H1 (cell line): ENCODE results near the gene EGFR. TPM values are rescaled to one million over a fixed set of nuclear protein-coding genes. Genes with fewer than 3 reads are reported as not detected.

Experiments
- CTCF ChIA-PET: fragments of 300-600 bp; sonication (Branson Sonifier 250); formaldehyde crosslinking; loops from one replicate; lab custom pipeline; 2021; ENCODE audit not compliant: partially characterized antibody; lab: Charles Lee
- POLR2A ChIA-PET: fragments of 300-600 bp; sonication (Branson Sonifier 250); formaldehyde crosslinking; loops from one replicate; lab custom pipeline; 2021; ENCODE audit warnings: inconsistent platforms; ENCODE audit not compliant: partially characterized antibody; lab: Charles Lee
- DNase-seq, 2 experiments: peaks; one replicate each; pipeline versions ENCODE4 v3.0.0 to v3.0.0-alpha.2; 2010 to 2022; ENCODE audit warnings: low spot score in 2 of 2, low read depth in 1 of 2, mixed read lengths in 1 of 2
- FAIRE-seq: peaks from 2 replicates; lab custom pipeline; 2011; peaks lifted over from hg19 to GRCh38; lab: Jason Lieb, UNC
- H2AFZ ChIP-seq: 2 replicates; pipeline ENCODE4 v1.8.1; 2012; ENCODE audit warnings: low read length, inconsistent platforms
- H2AK5ac ChIP-seq: 2 replicates; pipeline ENCODE4 v1.6.1; 2013; ENCODE audit warnings: low read depth, low read length
- H2BK120ac ChIP-seq: replicated peaks from 2 replicates; pipeline ENCODE3; 2013; ENCODE audit warnings: low read depth, low read length, inconsistent platforms
- H2BK12ac ChIP-seq: 2 replicates; pipeline ENCODE4 v1.6.1; 2013; ENCODE audit warnings: low read depth, low read length
- H2BK15ac ChIP-seq: 2 replicates; pipeline ENCODE4 v1.6.1; 2013; ENCODE audit warnings: low read length
- H2BK20ac ChIP-seq: 2 replicates; pipeline ENCODE4 v1.6.1; 2013; ENCODE audit warnings: low read length
- H2BK5ac ChIP-seq: 2 replicates; pipeline ENCODE4 v1.6.1; 2013; ENCODE audit warnings: low read depth, low read length
- H3K14ac ChIP-seq: 2 replicates; pipeline ENCODE4 v1.6.1; 2013; ENCODE audit warnings: inconsistent platforms; ENCODE audit not compliant: insufficient read length
- H3K18ac ChIP-seq: 2 replicates; pipeline ENCODE4 v1.6.1; 2013; ENCODE audit warnings: low read length; ENCODE audit errors: extremely low read depth
- H3K23ac ChIP-seq: 2 replicates; pipeline ENCODE4 v1.6.1; 2013; ENCODE audit warnings: inconsistent platforms; ENCODE audit not compliant: insufficient read length
- H3K23me2 ChIP-seq: 2 replicates; pipeline ENCODE4 v1.6.1; 2013; ENCODE audit warnings: low read depth, low read length
- H3K27ac ChIP-seq: 2 replicates; pipeline ENCODE4 v1.6.1; 2011; ENCODE audit warnings: low read depth, low read length, inconsistent platforms
- H3K27me3 ChIP-seq, 4 experiments: replicated peaks in 1 of 4; 1 replicate in 1 of 4; 2 replicates in 3 of 4; pipeline versions ENCODE4 v1.6.1 to v1.8.1; 2011 to 2013; ENCODE audit warnings: low read length in 3 of 4, mild to moderate bottlenecking in 3 of 4, inconsistent platforms in 2 of 4, mixed read lengths in 2 of 4, moderate library complexity in 1 of 4; ENCODE audit not compliant: control insufficient read depth in 3 of 4, insufficient read depth in 3 of 4; ENCODE audit errors: extremely low read depth in 1 of 4
- H3K36me3 ChIP-seq, 4 experiments: 2 replicates each; pipeline versions ENCODE4 v1.6.1 to v1.8.1; 2011 to 2013; ENCODE audit warnings: mild to moderate bottlenecking in 4 of 4, low read length in 3 of 4, moderate library complexity in 2 of 4, control low read depth in 1 of 4, inconsistent platforms in 1 of 4; ENCODE audit not compliant: insufficient read depth in 4 of 4, control insufficient read depth in 2 of 4
- H3K4ac ChIP-seq: replicated peaks from 2 replicates; pipeline ENCODE3; 2013; ENCODE audit warnings: low read length, low read depth, mixed read lengths, inconsistent platforms; ENCODE audit not compliant: insufficient read length
- H3K4me1 ChIP-seq, 4 experiments: replicated peaks in 1 of 4; 1 replicate in 1 of 4; 2 replicates in 3 of 4; pipeline versions ENCODE4 v1.6.1 to v1.8.1; 2011 to 2013; ENCODE audit warnings: low read length in 3 of 4, inconsistent platforms in 2 of 4, mixed read lengths in 1 of 4; ENCODE audit not compliant: insufficient read depth in 4 of 4, control insufficient read depth in 3 of 4
- H3K4me2 ChIP-seq, 2 experiments: 2 replicates each; pipeline versions ENCODE4 v1.6.1 to v1.8.1; 2011 to 2013; ENCODE audit warnings: low read depth in 2 of 2, low read length in 2 of 2, control low read depth in 1 of 2, inconsistent platforms in 1 of 2, mild to moderate bottlenecking in 1 of 2; ENCODE audit not compliant: insufficient read depth in 1 of 2
- H3K4me3 ChIP-seq, 4 experiments: fragments of 200-600, 300-600 bp in 1 of 4; sonication (generic), shearing (Covaris generic), sonication (Bioruptor Twin) in 1 of 4; 2 replicates each; pipeline versions ENCODE4 v1.5.1 to v1.8.1; 2011 to 2016; ENCODE audit warnings: low read length in 4 of 4, low read depth in 3 of 4, control low read depth in 2 of 4, inconsistent platforms in 2 of 4, mild to moderate bottlenecking in 2 of 4, mixed read lengths in 1 of 4, moderate library complexity in 1 of 4; ENCODE audit not compliant: insufficient read depth in 2 of 4; ENCODE audit errors: extremely low read depth in 1 of 4
- H3K56ac ChIP-seq: replicated peaks from 2 replicates; pipeline ENCODE3; 2013; ENCODE audit warnings: low read depth, mild to moderate bottlenecking, mixed read lengths, low read length, inconsistent platforms; ENCODE audit not compliant: insufficient read length
- H3K79me1 ChIP-seq: 2 replicates; pipeline ENCODE4 v1.6.1; 2013; ENCODE audit warnings: low read depth, low read length, control low read depth
- H3K79me2 ChIP-seq, 2 experiments: 2 replicates each; pipeline versions ENCODE4 v1.6.1 to v1.8.1; 2012 to 2013; ENCODE audit warnings: low read length in 2 of 2, mild to moderate bottlenecking in 2 of 2, inconsistent platforms in 1 of 2; ENCODE audit not compliant: insufficient read depth in 2 of 2, control insufficient read depth in 1 of 2
- H3K9ac ChIP-seq, 4 experiments: replicated peaks in 1 of 4; 1 replicate in 1 of 4; 2 replicates in 3 of 4; pipeline versions ENCODE4 v1.6.1 to v1.8.1; 2011 to 2013; ENCODE audit warnings: low read depth in 3 of 4, low read length in 3 of 4, control low read depth in 2 of 4, mild to moderate bottlenecking in 2 of 4, moderate library complexity in 2 of 4, inconsistent platforms in 1 of 4; ENCODE audit errors: extremely low read depth in 1 of 4
- H3K9me3 ChIP-seq, 2 experiments: 2 replicates each; pipeline versions ENCODE4 v1.6.1 to v1.8.1; 2012 to 2013; ENCODE audit warnings: mild to moderate bottlenecking in 2 of 2, moderate library complexity in 2 of 2, control low read depth in 1 of 2, inconsistent platforms in 1 of 2, low read depth in 1 of 2, low read length in 1 of 2, mixed read lengths in 1 of 2; ENCODE audit not compliant: insufficient read depth in 2 of 2
- H4K20me1 ChIP-seq, 2 experiments: replicated peaks in 1 of 2; 2 replicates each; pipeline versions ENCODE3 to v1.8.1; 2011 to 2013; ENCODE audit warnings: inconsistent platforms in 2 of 2, low read length in 2 of 2, mild to moderate bottlenecking in 1 of 2; ENCODE audit not compliant: insufficient read depth in 2 of 2, control insufficient read depth in 1 of 2
- H4K5ac ChIP-seq: 2 replicates; pipeline ENCODE4 v1.6.1; 2013; ENCODE audit warnings: low read length, low read depth, mixed read lengths, inconsistent platforms; ENCODE audit not compliant: insufficient read length
- H4K8ac ChIP-seq: 2 replicates; pipeline ENCODE4 v1.8.0; 2013; ENCODE audit warnings: mild to moderate bottlenecking, moderate library complexity, low read length, inconsistent platforms; ENCODE audit not compliant: insufficient read depth; ENCODE audit errors: extremely low read depth
- H4K91ac ChIP-seq: replicated peaks from 2 replicates; pipeline ENCODE3; 2013; ENCODE audit warnings: low read length, mixed read lengths, inconsistent platforms; ENCODE audit not compliant: insufficient read length
- ASH2L ChIP-seq: fragments of 200-600, 300-600 bp; sonication (generic); IDR thresholded peaks from one replicate; pipeline ENCODE4 v1.7.1; 2017; ENCODE audit warnings: low read length
- CBX5 ChIP-seq: fragments of 300-800, 300-1000 bp; sonication (generic); IDR thresholded peaks from 2 replicates; pipeline ENCODE4 v1.7.1; 2016; ENCODE audit warnings: antibody characterized with exemption, low read length, low read depth
- CEBPB ChIP-seq: IDR thresholded peaks from 2 replicates; pipeline ENCODE4 v1.6.1; 2012; ENCODE audit warnings: low read depth, low read length
- CHD1 ChIP-seq: IDR thresholded peaks from 2 replicates; pipeline ENCODE4 v1.6.1; 2012; ENCODE audit warnings: low read depth, low read length, improper control_type of control experiment
- EGR1 ChIP-seq: IDR thresholded peaks from 2 replicates; pipeline ENCODE4 v1.6.1; 2011; ENCODE audit warnings: low read depth, low read length, borderline replicate concordance
- EP300 ChIP-seq, 2 experiments: IDR thresholded peaks; 1 replicate in 1 of 2; 2 replicates in 1 of 2; pipeline ENCODE4 v1.6.1; 2011 to 2012; ENCODE audit warnings: low read depth in 2 of 2, low read length in 2 of 2, mild to moderate bottlenecking in 2 of 2, borderline replicate concordance in 1 of 2, inconsistent platforms in 1 of 2, moderate library complexity in 1 of 2
- HDAC6 ChIP-seq: IDR thresholded peaks from one replicate; pipeline ENCODE4 v1.7.1; 2012; ENCODE audit warnings: low read depth, mild to moderate bottlenecking, inconsistent platforms, low read length, moderate library complexity
- NANOG ChIP-seq: IDR thresholded peaks from 2 replicates; pipeline ENCODE4 v1.6.1; 2011; ENCODE audit warnings: low read length, low read depth, mild to moderate bottlenecking, inconsistent platforms; ENCODE audit not compliant: insufficient read depth, poor library complexity, severe bottlenecking
- RBBP5 ChIP-seq: IDR thresholded peaks from 2 replicates; pipeline ENCODE4 v1.7.1; 2012; ENCODE audit warnings: low read depth, mild to moderate bottlenecking, inconsistent platforms, low read length, moderate library complexity, borderline replicate concordance
- SAP30 ChIP-seq: fragments of 300-600 bp; sonication (generic); IDR thresholded peaks from 2 replicates; pipeline ENCODE4 v1.7.1; 2012; ENCODE audit warnings: low read length, moderate library complexity, mild to moderate bottlenecking, inconsistent platforms; ENCODE audit not compliant: insufficient read depth, insufficient replicate concordance
- SP1 ChIP-seq: IDR thresholded peaks from 2 replicates; pipeline ENCODE4 v1.6.1; 2011; ENCODE audit warnings: low read depth, low read length
- SRF ChIP-seq: IDR thresholded peaks from 2 replicates; pipeline ENCODE4 v1.6.1; 2011; ENCODE audit warnings: mild to moderate bottlenecking, low read depth, low read length, moderate library complexity
- SUZ12 ChIP-seq: fragments of 200-600 bp; sonication (generic); IDR thresholded peaks from 2 replicates; pipeline ENCODE4 v1.6.1; 2012; ENCODE audit warnings: mild to moderate bottlenecking, inconsistent platforms, low read length, moderate library complexity, mixed read lengths
- TEAD4 ChIP-seq: IDR thresholded peaks from 2 replicates; pipeline ENCODE4 v1.6.1; 2012; ENCODE audit warnings: low read depth, low read length, inconsistent platforms, mixed read lengths
- WGBS, 2 experiments: shearing (Covaris generic) in 1 of 2; methylation state at CpG; one replicate each; pipeline versions ENCODE4 v1.1.6 to v1.1.7; 2013 to 2015; ENCODE audit warnings: low lambda C conversion rate in 2 of 2, mixed read lengths in 2 of 2, inconsistent platforms in 1 of 2, low coverage in 1 of 2, missing lambda C conversion rate in 1 of 2; ENCODE audit not compliant: insufficient replicate concordance in 2 of 2, insufficient coverage in 1 of 2, insufficient read length in 1 of 2; ENCODE audit errors: extremely low coverage in 1 of 2, missing lambda C conversion rate in 1 of 2; 5-methylcytosine and 5-hydroxymethylcytosine counted together
- polyA plus RNA-seq, 7 experiments: library from polyadenylated mRNA; depleted of rRNA in 3 of 7; stranded (reverse) in 5 of 7; unstranded in 2 of 7; fragments of >200 nt in 5 of 7; fragments of 200-250 nt in 2 of 7; gene quantifications; 1 replicate in 5 of 7; 2 replicates in 1 of 7; 4 replicates in 1 of 7; pipeline versions ENCODE4 v1.2.1 to v1.2.3, GENCODE V29; 2011 to 2013; ENCODE audit warnings: missing spikeins in 2 of 7, mixed read lengths in 2 of 7
- total RNA-seq: library from RNA; stranded (reverse); fragmentation: NEBNext Ultra II Directional; extraction: Animal tissue kit (Norgen Biotek cat#: 25700); gene quantifications from 2 replicates; pipeline ENCODE4 v1.2.1, GENCODE V29; 2021

Gene EGFR
- total and polyA plus RNA-seq, 2 of the 8 experiments (the other 6 are each of a cell fraction or from before 2014, with no cell fraction given): 1.9 to 5.8 TPM

GRCh38 chr7:55081472-55082227, 62.8 kb downstream of the EGFR start:
- Histone ChIP-seq H4K91ac (no peak overlapping the region), H3K4me3 (no peak overlapping the region), H2BK12ac (no peak overlapping the region), H3K79me1 (no peaks in the 10 kb centered on the region), H4K20me1 (no peaks in the 10 kb centered on the region), H3K23me2 (no peaks in the 10 kb centered on the region), H2BK120ac (no peak overlapping the region), H2BK15ac (no peak overlapping the region), H3K79me2 (no peaks in the 10 kb centered on the region), H4K5ac (no peak overlapping the region), H3K27ac (no peak overlapping the region), H2BK20ac (no peak overlapping the region), H3K9ac (no peak overlapping the region), H3K4me1 (peaks cover 0 to 6% (median 3%) of the 10 kb centered on the region in 4 experiments; a peak in 5 of 7 replicates), H3K9me3 (no peaks in the 10 kb centered on the region), H3K27me3 (no peaks in the 10 kb centered on the region), H4K8ac (no peak overlapping the region), H2BK5ac (no peak overlapping the region), H3K23ac (no peak overlapping the region), H3K4me2 (no peak overlapping the region), H3K14ac (no peak overlapping the region), H2AFZ (no peak overlapping the region), H3K56ac (no peak overlapping the region), H3K18ac (peak overlapping the region; percentile 33; the same call in 1 of the 2 replicates), H2AK5ac (no peak overlapping the region), H3K36me3 (no peaks in the 10 kb centered on the region), H3K4ac (no peak overlapping the region)
- POLR2A ChIA-PET: no interaction called here
- no peak for DNase-seq
- 79% methylated on average over 7 of the region's 7 CpGs; no CpG with 5 or more reads in 1 of the 2 experiments for WGBS, 2 experiments
- TF ChIP-seq CBX5 (no peak), ASH2L (no peak), TEAD4 (no peak), EGR1 (no peak), SAP30 (no peak), SUZ12 (no peak), SRF (no peak), CEBPB (no peak), NANOG (no peak), CHD1 (no peak), SP1 (no peak), EP300 (IDR thresholded peaks at IDR 0.05; ENCODE audit: borderline replicate concordance in 1 of 2, low read depth in 2 of 2, low read length in 2 of 2) (no peak), HDAC6 (no peak), RBBP5 (no peak)
- no peak for FAIRE-seq
- CTCF ChIA-PET: no interaction called here
